Prostate gland (tissue), 2 donors: Measurements from ENCODE around the gene B3GNT5. TPM values are rescaled to one million over a fixed set of nuclear protein-coding genes. Genes with fewer than 3 reads are reported as not detected.

Experiments
- DNase-seq: peaks from one replicate; pipeline ENCODE4 v3.0.0-alpha.2; 2019; ENCODE audit warnings: low spot score
- H3K27ac ChIP-seq, 2 donors: fragments of 200-600 bp; sonication (generic); 2 replicates each; pipeline ENCODE4 v1.5.1; 2017 to 2019
- H3K27me3 ChIP-seq: fragments of 200-600 bp; sonication (generic); replicated peaks from 2 replicates; pipeline ENCODE4 v1.5.1; 2019; ENCODE audit not compliant: insufficient read depth
- H3K36me3 ChIP-seq, 2 donors: fragments of 200-600 bp; sonication (generic); 1 replicate in 1 of 2; 2 replicates in 1 of 2; pipeline versions ENCODE4 v1.5.1 to v1.8.1; 2017 to 2019
- H3K4me1 ChIP-seq: fragments of 200-600 bp; sonication (generic); replicated peaks from 2 replicates; pipeline ENCODE4 v1.5.1; 2019
- H3K4me3 ChIP-seq, 2 donors: fragments of 200-600 bp; sonication (generic); 2 replicates each; pipeline ENCODE4 v1.5.1; 2017 to 2019
- H3K9me3 ChIP-seq: fragments of 200-600 bp; sonication (generic); 2 replicates; pipeline ENCODE4 v1.5.1; 2017
- CTCF ChIP-seq, 4 experiments: fragments of 200-600 bp in 2 of 4; fragments of 450-650 bp in 2 of 4; sonication (generic) in 2 of 4; IDR thresholded peaks; 1 replicate in 3 of 4; 2 replicates in 1 of 4; pipeline ENCODE4 v1.5.1; 2016 to 2019; ENCODE audit warnings: antibody characterized with exemption in 4 of 4, mild to moderate bottlenecking in 2 of 4, moderate library complexity in 2 of 4
- POLR2A ChIP-seq: fragments of 450-650 bp; IDR thresholded peaks from one replicate; pipeline ENCODE4 v1.6.1; 2016; ENCODE audit warnings: antibody characterized with exemption, mild to moderate bottlenecking
- POLR2AphosphoS5 ChIP-seq: sonication (generic); formaldehyde crosslinking; IDR thresholded peaks from one replicate; pipeline ENCODE4 v1.6.1; 2017; ENCODE audit warnings: antibody characterized with exemption
- WGBS: methylation state at CpG from one replicate; pipeline ENCODE4 v1.1.5; 2018; 5-methylcytosine and 5-hydroxymethylcytosine counted together
- intact Hi-C: fragments of 100-400 bp; cut with DNase I; formaldehyde crosslinking; loops from one replicate; pipeline ENCODE4 v1.14.2; 2022
- total RNA-seq, 2 donors: library from RNA; depleted of rRNA; stranded (reverse); fragments of >200 nt; gene quantifications; one replicate each; pipeline ENCODE4 v1.1.0, GENCODE V29; 2016

The B3GNT5 gene
- total RNA-seq, 2 donors from 2014 or later = 5.9 to 7.2 TPM

- no peaks in the 10 kb centered on the region for H3K4me1 ChIP-seq
- H3K9me3 ChIP-seq = no peaks in the 10 kb centered on the region
- no peak overlapping the region for H3K27ac ChIP-seq
- intact Hi-C loops = no loop called here
- 91% methylated on average over 13 of the region's 13 CpGs for WGBS
- no peak overlapping the region for H3K4me3 ChIP-seq
- no peaks in the 10 kb centered on the region for H3K27me3 ChIP-seq
- DNase-seq = no peak
- H3K36me3 ChIP-seq = no peaks in the 10 kb centered on the region
- no peak for TF ChIP-seq CTCF (IDR thresholded peaks at IDR 0.05)
- no peak for TF ChIP-seq POLR2AphosphoS5
- TF ChIP-seq POLR2A = no peak
Measured at GRCh38 chr3:183269345-183269744, 16.3 kb downstream of the B3GNT5 start.

- Histone ChIP-seq H3K36me3 (no peaks in the 10 kb centered on the region), H3K4me3 (no peak overlapping the region), H3K27me3 (no peaks in the 10 kb centered on the region), H3K27ac (no peak overlapping the region), H3K9me3 (no peaks in the 10 kb centered on the region), H3K4me1 (no peaks in the 10 kb centered on the region)
- 91% methylated on average over 7 of the region's 7 CpGs for WGBS
- TF ChIP-seq POLR2A (no peak), POLR2AphosphoS5 (no peak), CTCF (IDR thresholded peaks at IDR 0.05) (no peak)
- intact Hi-C loops = no loop called here
- no peak for DNase-seq
Measured at GRCh38 chr3:183270344-183270743, 17.3 kb downstream of the B3GNT5 start.

- Histone ChIP-seq H3K36me3 (no peaks in the 10 kb centered on the region), H3K27me3 (no peaks in the 10 kb centered on the region), H3K9me3 (no peaks in the 10 kb centered on the region), H3K4me3 (no peak overlapping the region), H3K4me1 (no peaks in the 10 kb centered on the region), H3K27ac (no peak overlapping the region)
- DNase-seq = no peak
- TF ChIP-seq POLR2AphosphoS5 (no peak), CTCF (IDR thresholded peaks at IDR 0.05) (no peak), POLR2A (no peak)
- 96% methylated on average over 3 of the region's 3 CpGs for WGBS
- intact Hi-C loops = no loop called here
Measured at GRCh38 chr3:183272142-183272541, 19.1 kb downstream of the B3GNT5 start.

- TF ChIP-seq POLR2A = no peak
- no peaks in the 10 kb centered on the region for H3K4me1 ChIP-seq
- no peaks in the 10 kb centered on the region for H3K27me3 ChIP-seq
- H3K27ac ChIP-seq = no peak overlapping the region
- intact Hi-C loops = no loop called here
- no peaks in the 10 kb centered on the region for H3K36me3 ChIP-seq
- no peak overlapping the region for H3K4me3 ChIP-seq
- no peaks in the 10 kb centered on the region for H3K9me3 ChIP-seq
- no peak for DNase-seq
Measured at GRCh38 chr3:183272791-183273190, 19.7 kb downstream of the B3GNT5 start.

GRCh38 chr3:183274609-183275008 lies 21.6 kb downstream of the B3GNT5 start:
- DNase-seq = no peak
- intact Hi-C loops = no loop called here
- H3K4me1 ChIP-seq = no peaks in the 10 kb centered on the region
- TF ChIP-seq POLR2AphosphoS5 = no peak
- no peak for TF ChIP-seq CTCF (IDR thresholded peaks at IDR 0.05)
- TF ChIP-seq POLR2A = no peak
- H3K9me3 ChIP-seq = no peaks in the 10 kb centered on the region
- WGBS = 85% methylated on average over 5 of the region's 5 CpGs
- H3K27ac ChIP-seq = no peak overlapping the region
- no peak overlapping the region for H3K4me3 ChIP-seq
- no peaks in the 10 kb centered on the region for H3K36me3 ChIP-seq
- no peaks in the 10 kb centered on the region for H3K27me3 ChIP-seq
